ENCODE results near the gene RAB27A.

RAB27A gene

GRCh38 chr15:55226127-55226526, 63.5 kb downstream of the RAB27A start (continued):
- no peak for TF ChIP-seq ZFP3 (tag by site-specific recombination; IDR thresholded peaks at IDR 0.05; ENCODE audit: low read depth)
- TF ChIP-seq, protein P1, sequence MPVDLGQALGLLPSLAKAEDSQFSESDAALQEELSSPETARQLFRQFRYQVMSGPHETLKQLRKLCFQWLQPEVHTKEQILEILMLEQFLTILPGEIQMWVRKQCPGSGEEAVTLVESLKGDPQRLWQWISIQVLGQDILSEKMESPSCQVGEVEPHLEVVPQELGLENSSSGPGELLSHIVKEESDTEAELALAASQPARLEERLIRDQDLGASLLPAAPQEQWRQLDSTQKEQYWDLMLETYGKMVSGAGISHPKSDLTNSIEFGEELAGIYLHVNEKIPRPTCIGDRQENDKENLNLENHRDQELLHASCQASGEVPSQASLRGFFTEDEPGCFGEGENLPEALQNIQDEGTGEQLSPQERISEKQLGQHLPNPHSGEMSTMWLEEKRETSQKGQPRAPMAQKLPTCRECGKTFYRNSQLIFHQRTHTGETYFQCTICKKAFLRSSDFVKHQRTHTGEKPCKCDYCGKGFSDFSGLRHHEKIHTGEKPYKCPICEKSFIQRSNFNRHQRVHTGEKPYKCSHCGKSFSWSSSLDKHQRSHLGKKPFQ (tag by site-specific recombination; IDR thresholded peaks at IDR 0.05), result no peak
- TF ChIP-seq ZFP37 (tag by site-specific recombination; IDR thresholded peaks at IDR 0.05), result no peak
- TF ChIP-seq ZNF530 (tag by site-specific recombination; IDR thresholded peaks at IDR 0.05; ENCODE audit: low read depth), result no peak
- no peak for TF ChIP-seq ZBTB6 (tag by site-specific recombination; IDR thresholded peaks at IDR 0.05)
- no peak for TF ChIP-seq ATF2 (tag by site-specific recombination; IDR thresholded peaks at IDR 0.05; ENCODE audit: low read depth)
- TF ChIP-seq, protein P2, sequence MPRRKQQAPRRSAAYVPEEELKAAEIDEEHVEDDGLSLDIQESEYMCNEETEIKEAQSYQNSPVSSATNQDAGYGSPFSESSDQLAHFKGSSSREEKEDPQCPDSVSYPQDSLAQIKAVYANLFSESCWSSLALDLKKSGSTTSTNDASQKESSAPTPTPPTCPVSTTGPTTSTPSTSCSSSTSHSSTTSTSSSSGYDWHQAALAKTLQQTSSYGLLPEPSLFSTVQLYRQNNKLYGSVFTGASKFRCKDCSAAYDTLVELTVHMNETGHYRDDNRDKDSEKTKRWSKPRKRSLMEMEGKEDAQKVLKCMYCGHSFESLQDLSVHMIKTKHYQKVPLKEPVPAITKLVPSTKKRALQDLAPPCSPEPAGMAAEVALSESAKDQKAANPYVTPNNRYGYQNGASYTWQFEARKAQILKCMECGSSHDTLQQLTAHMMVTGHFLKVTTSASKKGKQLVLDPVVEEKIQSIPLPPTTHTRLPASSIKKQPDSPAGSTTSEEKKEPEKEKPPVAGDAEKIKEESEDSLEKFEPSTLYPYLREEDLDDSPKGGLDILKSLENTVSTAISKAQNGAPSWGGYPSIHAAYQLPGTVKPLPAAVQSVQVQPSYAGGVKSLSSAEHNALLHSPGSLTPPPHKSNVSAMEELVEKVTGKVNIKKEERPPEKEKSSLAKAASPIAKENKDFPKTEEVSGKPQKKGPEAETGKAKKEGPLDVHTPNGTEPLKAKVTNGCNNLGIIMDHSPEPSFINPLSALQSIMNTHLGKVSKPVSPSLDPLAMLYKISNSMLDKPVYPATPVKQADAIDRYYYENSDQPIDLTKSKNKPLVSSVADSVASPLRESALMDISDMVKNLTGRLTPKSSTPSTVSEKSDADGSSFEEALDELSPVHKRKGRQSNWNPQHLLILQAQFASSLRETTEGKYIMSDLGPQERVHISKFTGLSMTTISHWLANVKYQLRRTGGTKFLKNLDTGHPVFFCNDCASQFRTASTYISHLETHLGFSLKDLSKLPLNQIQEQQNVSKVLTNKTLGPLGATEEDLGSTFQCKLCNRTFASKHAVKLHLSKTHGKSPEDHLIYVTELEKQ (tag by site-specific recombination; IDR thresholded peaks at IDR 0.05; ENCODE audit: borderline replicate concordance), result no peak
- TF ChIP-seq, protein P3, sequence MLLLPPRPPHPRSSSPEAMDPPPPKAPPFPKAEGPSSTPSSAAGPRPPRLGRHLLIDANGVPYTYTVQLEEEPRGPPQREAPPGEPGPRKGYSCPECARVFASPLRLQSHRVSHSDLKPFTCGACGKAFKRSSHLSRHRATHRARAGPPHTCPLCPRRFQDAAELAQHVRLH (tag by site-specific recombination; IDR thresholded peaks at IDR 0.05), result no peak

GRCh38 chr15:55224892-55225291, 64.7 kb downstream of the RAB27A start:
- Histone ChIP-seq H3K36me3 (ENCODE audit: control insufficient read depth in 2 of 2, insufficient read depth in 1 of 2, low read length in 2 of 2) (no peaks in the 10 kb centered on the region), H3K4me3 (ENCODE audit: low read depth, low read length) (no peak overlapping the region), H3K27ac (ENCODE audit: extremely low read depth, low read depth, low read length) (no peak overlapping the region), H3K4me1 (ENCODE audit: control insufficient read depth, insufficient read depth, low read length) (no peaks in the 10 kb centered on the region), H3K9me3 (ENCODE audit: control insufficient read depth, insufficient read depth, low read depth, low read length) (no peaks in the 10 kb centered on the region)
- TF ChIP-seq ZNF558 (tag by site-specific recombination; IDR thresholded peaks at IDR 0.05) (no peak), SALL2 (tag by site-specific recombination; IDR thresholded peaks at IDR 0.05; ENCODE audit: borderline replicate concordance) (no peak), ZNF777 (tag by site-specific recombination; IDR thresholded peaks at IDR 0.05; ENCODE audit: borderline replicate concordance) (no peak), ZNF416 (tag by site-specific recombination; IDR thresholded peaks at IDR 0.05) (no peak), ZNF221 (tag by site-specific recombination; IDR thresholded peaks at IDR 0.05; ENCODE audit: borderline replicate concordance) (no peak), ZNF664 (tag by site-specific recombination; IDR thresholded peaks at IDR 0.05) (no peak), ZNF169 (tag by site-specific recombination; IDR thresholded peaks at IDR 0.05) (no peak), ZNF423 (tag by site-specific recombination; IDR thresholded peaks at IDR 0.05) (no peak), ZNF350 (tag by site-specific recombination; IDR thresholded peaks at IDR 0.05) (no peak), ZNF239 (tag by site-specific recombination; IDR thresholded peaks at IDR 0.05) (no peak), KLF10 (tag by site-specific recombination; IDR thresholded peaks at IDR 0.05) (no peak), ZNF19 (tag by site-specific recombination; IDR thresholded peaks at IDR 0.05; ENCODE audit: low read depth) (no peak), ZNF623 (tag by site-specific recombination; IDR thresholded peaks at IDR 0.05) (no peak), ZNF571 (tag by site-specific recombination; IDR thresholded peaks at IDR 0.05) (no peak), SP7 (tag by site-specific recombination; IDR thresholded peaks at IDR 0.05) (no peak), ZNF629 (tag by site-specific recombination; IDR thresholded peaks at IDR 0.05) (no peak), ZNF747 (tag by site-specific recombination; IDR thresholded peaks at IDR 0.05) (no peak), ZNF404 (tag by site-specific recombination; IDR thresholded peaks at IDR 0.05) (no peak)
- TF ChIP-seq, protein P4, sequence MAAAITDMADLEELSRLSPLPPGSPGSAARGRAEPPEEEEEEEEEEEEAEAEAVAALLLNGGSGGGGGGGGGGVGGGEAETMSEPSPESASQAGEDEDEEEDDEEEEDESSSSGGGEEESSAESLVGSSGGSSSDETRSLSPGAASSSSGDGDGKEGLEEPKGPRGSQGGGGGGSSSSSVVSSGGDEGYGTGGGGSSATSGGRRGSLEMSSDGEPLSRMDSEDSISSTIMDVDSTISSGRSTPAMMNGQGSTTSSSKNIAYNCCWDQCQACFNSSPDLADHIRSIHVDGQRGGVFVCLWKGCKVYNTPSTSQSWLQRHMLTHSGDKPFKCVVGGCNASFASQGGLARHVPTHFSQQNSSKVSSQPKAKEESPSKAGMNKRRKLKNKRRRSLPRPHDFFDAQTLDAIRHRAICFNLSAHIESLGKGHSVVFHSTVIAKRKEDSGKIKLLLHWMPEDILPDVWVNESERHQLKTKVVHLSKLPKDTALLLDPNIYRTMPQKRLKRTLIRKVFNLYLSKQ (tag by site-specific recombination; IDR thresholded peaks at IDR 0.05; ENCODE audit: borderline replicate concordance), result no peak
- CTCF ChIA-PET, result no interaction called here
- POLR2A ChIA-PET, result no interaction called here
